MCF 10A (cell line): ENCODE data around the gene YBX2. TPM values are rescaled to one million over a fixed set of nuclear protein-coding genes. Genes with fewer than 3 reads are reported as not detected.

Source experiments
- BruUV-seq: library from RNA; stranded (reverse); fragments of 400-500 nt; replicated peaks from 2 replicates; lab custom pipeline; 2021; lab: Mats Ljungman, UMichigan
- CTCF ChIA-PET: fragments of 300-600 bp; sonication (Branson Sonifier 250); formaldehyde crosslinking; extraction: SDS; loops from one replicate; lab custom pipeline; 2021; ENCODE audit warnings: antibody characterized with exemption, inconsistent platforms; lab: Yijun Ruan, JAX
- POLR2A ChIA-PET: fragments of 300-600, 350-650 bp; sonication (Branson Sonifier 250); formaldehyde crosslinking; extraction: SDS; loops from one replicate; lab custom pipeline; 2020; ENCODE audit warnings: antibody characterized with exemption, inconsistent platforms; lab: Yijun Ruan, JAX
- DNase-seq: peaks from one replicate; pipeline ENCODE4 v3.0.0-alpha.2; 2018; ENCODE audit not compliant: unreplicated experiment
- H3K27ac Mint-ChIP-seq: one replicate; pipeline ENCODE4 v1.8.0; 2022; ENCODE audit warnings: mild to moderate bottlenecking, low read depth, mixed read lengths; ENCODE audit not compliant: unreplicated experiment
- H3K27me3 Mint-ChIP-seq: one replicate; pipeline ENCODE4 v1.8.0; 2022; ENCODE audit warnings: mixed read lengths; ENCODE audit not compliant: insufficient read depth, unreplicated experiment
- H3K36me3 Mint-ChIP-seq: one replicate; pipeline ENCODE4 v1.8.0; 2022; ENCODE audit warnings: mild to moderate bottlenecking, moderate library complexity, mixed read lengths; ENCODE audit not compliant: insufficient read depth, unreplicated experiment
- H3K4me1 Mint-ChIP-seq: one replicate; pipeline ENCODE4 v1.8.0; 2022; ENCODE audit warnings: mixed read lengths; ENCODE audit not compliant: insufficient read depth, unreplicated experiment
- H3K4me3 Mint-ChIP-seq: one replicate; pipeline ENCODE4 v1.8.0; 2022; ENCODE audit warnings: mild to moderate bottlenecking, moderate library complexity, mixed read lengths; ENCODE audit not compliant: unreplicated experiment
- H3K9me3 Mint-ChIP-seq: one replicate; pipeline ENCODE4 v1.8.0; 2022; ENCODE audit warnings: mixed read lengths; ENCODE audit not compliant: unreplicated experiment
- CTCF ChIP-seq: fragments of 200-600 bp; IDR thresholded peaks from one replicate; pipeline ENCODE4 v1.8.0; 2022; ENCODE audit warnings: antibody characterized with exemption, mild to moderate bottlenecking; ENCODE audit not compliant: unreplicated experiment
- intact Hi-C: fragments of 100-400 bp; cut with micrococcal nuclease; formaldehyde crosslinking; loops from 2 replicates; pipeline ENCODE4 v1.14.1; 2022
- total RNA-seq: library from RNA; stranded (reverse); gene quantifications from 2 replicates; pipeline ENCODE4 v1.2.3, GENCODE V29; 2022

The YBX2 gene
- total RNA-seq, 1 experiment from 2014 or later, result 0.40 TPM

- H3K4me3 Mint-ChIP-seq, result peak overlapping the region; percentile 72
- no peaks in the 10 kb centered on the region for H3K27me3 Mint-ChIP-seq
- ChIA-PET CTCF (interaction anchor here (0.5 to 5.2 kb wide), 18 partner anchors 10 to 1070 kb away, joined by 3 to 65 read pairs (median 3); no protein-coding TSS in a partner anchor), POLR2A (interaction anchor here (0.7 to 3.8 kb wide), 13 partner anchors 12 to 293 kb away, joined by 3 to 37 read pairs (median 5); partner anchors contain the start of gene GABARAP)
- H3K27ac Mint-ChIP-seq, result no peak overlapping the region
- no peaks in the 10 kb centered on the region for H3K36me3 Mint-ChIP-seq
- peak; percentile 96 for TF ChIP-seq CTCF
- no peaks in the 10 kb centered on the region for H3K9me3 Mint-ChIP-seq
- intact Hi-C loops, result loop anchor here (1.0 kb wide), 3 partner anchors 16 to 281 kb away; partner anchors contain the start of gene SENP3
- H3K4me1 Mint-ChIP-seq, result peaks cover 6% of the 10 kb centered on the region
- BruUV-seq, result no TSS peak
- DNase-seq, result peak; percentile 88
Observed at GRCh38 chr17:7280519-7281073, 13.8 kb downstream of the YBX2 start.

DNA sequence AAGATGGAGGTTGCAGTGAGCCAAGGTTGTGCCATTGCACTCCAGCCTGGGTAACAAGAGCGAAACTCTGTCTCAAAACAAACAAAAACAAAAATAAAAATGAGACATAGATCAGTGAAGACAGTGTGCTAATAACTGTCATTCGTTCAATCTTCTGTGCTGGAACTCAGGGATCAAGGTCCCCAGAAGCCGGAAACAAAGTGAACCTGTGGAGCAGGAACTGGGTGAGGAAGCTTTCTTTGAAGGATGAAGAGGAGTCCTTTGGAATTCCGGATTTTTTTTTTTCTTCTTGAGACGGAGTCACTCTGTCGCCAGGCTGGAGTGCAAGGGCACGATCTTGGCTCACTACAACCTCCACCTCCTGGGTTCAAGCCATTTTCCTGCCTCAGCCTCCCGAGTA is 15.0 kb downstream of the YBX2 start:
- no peak for TF ChIP-seq CTCF
- Mint-ChIP-seq H3K4me1 (peaks cover 6% of the 10 kb centered on the region), H3K36me3 (no peaks in the 10 kb centered on the region), H3K4me3 (no peak overlapping the region), H3K27me3 (no peaks in the 10 kb centered on the region), H3K9me3 (no peaks in the 10 kb centered on the region), H3K27ac (no peak overlapping the region)
- ChIA-PET POLR2A (interaction anchor here (0.6 to 3.8 kb wide), 3 partner anchors 17 to 204 kb away, joined by 3 to 37 read pairs (median 4); no protein-coding TSS in a partner anchor), CTCF (interaction anchor here (0.6 to 5.2 kb wide), 7 partner anchors 10 to 492 kb away, joined by 3 to 65 read pairs (median 4); no protein-coding TSS in a partner anchor)
- BruUV-seq, result no TSS peak
- no peak for DNase-seq
- intact Hi-C loops, result no loop called here

- TF ChIP-seq CTCF, result no peak
- Mint-ChIP-seq H3K27ac (no peak overlapping the region), H3K36me3 (no peaks in the 10 kb centered on the region), H3K4me1 (peaks cover 29% of the 10 kb centered on the region), H3K27me3 (no peaks in the 10 kb centered on the region), H3K4me3 (no peak overlapping the region), H3K9me3 (no peaks in the 10 kb centered on the region)
- no TSS peak for BruUV-seq
- intact Hi-C loops, result no loop called here
- ChIA-PET POLR2A (interaction anchor here (1.2 kb wide), 1 partner anchor 19 kb away, joined by 4 read pairs; no protein-coding TSS in a partner anchor), CTCF (interaction anchor here (0.6 to 1.5 kb wide), 6 partner anchors 29 to 363 kb away, joined by 3 to 4 read pairs (median 3); no protein-coding TSS in a partner anchor)
- DNase-seq, result no peak
Observed at GRCh38 chr17:7266784-7267183, 27.7 kb downstream of the YBX2 start.

DNA sequence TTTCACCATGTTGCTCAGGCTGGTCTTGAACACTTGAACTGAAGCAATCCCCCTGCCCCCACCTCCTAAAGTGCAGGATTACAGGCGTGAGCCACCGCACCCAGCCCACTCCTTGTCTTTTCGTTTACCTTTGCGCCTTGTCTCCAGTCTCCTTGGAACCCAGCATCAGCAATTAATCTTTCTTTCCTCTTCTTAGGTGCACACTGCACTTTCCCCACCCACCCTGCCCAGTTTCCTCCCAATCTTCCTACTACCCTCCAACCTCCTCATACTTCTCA is 30.7 kb downstream of the YBX2 start:
- BruUV-seq, result no TSS peak
- ChIA-PET POLR2A (interaction anchor here (0.6 to 3.9 kb wide), 8 partner anchors 17 to 950 kb away, joined by 3 to 31 read pairs (median 4); partner anchors contain the start of genes GABARAP and SOX15), CTCF (interaction anchor here (0.7 to 1.4 kb wide), 2 partner anchors 17 to 1969 kb away, joined by 3 read pairs; no protein-coding TSS in a partner anchor)
- Mint-ChIP-seq H3K4me3 (peak overlapping the region; percentile 73), H3K4me1 (peaks cover 35% of the 10 kb centered on the region), H3K27ac (peak overlapping the region; percentile 76), H3K9me3 (no peaks in the 10 kb centered on the region), H3K36me3 (peaks cover 5% of the 10 kb centered on the region), H3K27me3 (no peaks in the 10 kb centered on the region)
- no peak for TF ChIP-seq CTCF
- no peak for DNase-seq
- intact Hi-C loops, result no loop called here
